Thyroid gland (tissue), 4 donors: ENCODE results near the gene KIF20A.

ENCODE experiments used
- POLR2A ChIP-seq, 2 donors: fragments of 450-650 bp; IDR thresholded peaks; one replicate each; pipeline ENCODE4 v1.6.1; 2017; ENCODE audit warnings: antibody characterized with exemption in 2 of 2, mild to moderate bottlenecking in 2 of 2, moderate library complexity in 1 of 2
- TF ChIP-seq, protein P1 (sequence below), 6 experiments: fragments of 200-600 bp in 3 of 6; fragments of 450-650 bp in 3 of 6; sonication (generic) in 3 of 6; IDR thresholded peaks; one replicate each; pipeline ENCODE4 v1.5.1; 2016 to 2019; ENCODE audit warnings: antibody characterized with exemption in 6 of 6, mild to moderate bottlenecking in 2 of 6, inconsistent platforms in 1 of 6, moderate library complexity in 1 of 6

DNA sequence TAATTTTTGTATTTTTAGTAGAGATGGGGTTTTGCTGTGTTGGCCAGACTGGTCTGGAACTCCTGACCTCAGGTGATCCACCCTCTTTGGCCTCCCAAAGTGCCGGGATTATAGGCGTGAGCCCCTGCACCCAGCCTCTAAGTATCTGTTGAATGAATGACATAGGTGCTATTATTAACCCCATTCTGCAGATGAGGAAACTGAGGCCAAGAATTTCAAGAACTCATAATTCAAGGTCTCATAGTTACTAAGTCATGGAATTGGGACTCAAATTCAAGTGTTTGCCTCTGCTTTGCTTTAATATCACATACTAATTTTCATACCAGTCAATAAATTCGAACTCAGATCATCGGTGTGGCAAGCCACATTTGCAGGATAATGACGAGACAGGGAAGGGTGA, 1.9 kb downstream of the KIF20A start:
- TF ChIP-seq, protein P1, sequence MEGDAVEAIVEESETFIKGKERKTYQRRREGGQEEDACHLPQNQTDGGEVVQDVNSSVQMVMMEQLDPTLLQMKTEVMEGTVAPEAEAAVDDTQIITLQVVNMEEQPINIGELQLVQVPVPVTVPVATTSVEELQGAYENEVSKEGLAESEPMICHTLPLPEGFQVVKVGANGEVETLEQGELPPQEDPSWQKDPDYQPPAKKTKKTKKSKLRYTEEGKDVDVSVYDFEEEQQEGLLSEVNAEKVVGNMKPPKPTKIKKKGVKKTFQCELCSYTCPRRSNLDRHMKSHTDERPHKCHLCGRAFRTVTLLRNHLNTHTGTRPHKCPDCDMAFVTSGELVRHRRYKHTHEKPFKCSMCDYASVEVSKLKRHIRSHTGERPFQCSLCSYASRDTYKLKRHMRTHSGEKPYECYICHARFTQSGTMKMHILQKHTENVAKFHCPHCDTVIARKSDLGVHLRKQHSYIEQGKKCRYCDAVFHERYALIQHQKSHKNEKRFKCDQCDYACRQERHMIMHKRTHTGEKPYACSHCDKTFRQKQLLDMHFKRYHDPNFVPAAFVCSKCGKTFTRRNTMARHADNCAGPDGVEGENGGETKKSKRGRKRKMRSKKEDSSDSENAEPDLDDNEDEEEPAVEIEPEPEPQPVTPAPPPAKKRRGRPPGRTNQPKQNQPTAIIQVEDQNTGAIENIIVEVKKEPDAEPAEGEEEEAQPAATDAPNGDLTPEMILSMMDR (IDR thresholded peaks at IDR 0.05), result no peak
- no peak for TF ChIP-seq POLR2A (IDR thresholded peaks at IDR 0.05)
